Mucosa of descending colon (tissue), 3 donors: ENCODE results near the gene SUN2. TPM values are rescaled to one million over a fixed set of nuclear protein-coding genes. Genes with fewer than 3 reads are reported as not detected.

ENCODE experiments used
- ATAC-seq: fragments of 200-7000 bp; cut with Tn5 transposase; one replicate; pipeline ENCODE4 v1.9.1; 2020; ENCODE audit warnings: mild to moderate bottlenecking, moderate library complexity
- DNase-seq, 3 donors: peaks; one replicate each; pipeline ENCODE4 v3.0.0-alpha.2; 2020
- H3K36me3 ChIP-seq: fragments of 200-600 bp; one replicate; pipeline ENCODE4 v1.8.0; 2021; ENCODE audit warnings: low read depth, mild to moderate bottlenecking
- H3K4me1 ChIP-seq: fragments of 200-600 bp; one replicate; pipeline ENCODE4 v1.8.0; 2021; ENCODE audit warnings: low read depth, mild to moderate bottlenecking
- H3K4me3 ChIP-seq: fragments of 200-600 bp; one replicate; pipeline ENCODE4 v1.8.0; 2021; ENCODE audit warnings: mild to moderate bottlenecking
- H3K9me3 ChIP-seq: fragments of 200-600 bp; one replicate; pipeline ENCODE4 v1.8.0; 2021; ENCODE audit warnings: mild to moderate bottlenecking
- intact Hi-C, 2 donors: fragments of 100-400 bp; cut with DNase I in 1 of 2; cut with micrococcal nuclease in 1 of 2; formaldehyde crosslinking; loops; one replicate each; pipeline versions ENCODE4 v1.11.0 to v1.11.1; 2022; cut with DNase I, micrococcal nuclease
- total RNA-seq, 3 donors: library from RNA; stranded (reverse); fragmentation: NEBNext Ultra II Directional in 2 of 3; extraction: Animal tissue kit (Norgen Biotek cat#: 25700) in 2 of 3; gene quantifications; one replicate each; pipeline versions ENCODE4 v1.2.1 to v1.2.4, GENCODE V29; 2021 to 2023
- TF ChIP-seq, protein P1 (sequence below): fragments of 200-600 bp; IDR thresholded peaks from one replicate; pipeline ENCODE4 v1.8.0; 2022; ENCODE audit warnings: antibody characterized with exemption, mild to moderate bottlenecking
- donor health status: DM: no; HTN: no; CAD: no; lungs with moderate emphysema.
- donor health status: DM: no; HTN: no; CAD: no.
- donor health status: DM: no; HTN: yes; CAD: no.

SUN2 gene
- total RNA-seq, 3 donors from 2014 or later = 130 to 235 (median 181) TPM

DNA sequence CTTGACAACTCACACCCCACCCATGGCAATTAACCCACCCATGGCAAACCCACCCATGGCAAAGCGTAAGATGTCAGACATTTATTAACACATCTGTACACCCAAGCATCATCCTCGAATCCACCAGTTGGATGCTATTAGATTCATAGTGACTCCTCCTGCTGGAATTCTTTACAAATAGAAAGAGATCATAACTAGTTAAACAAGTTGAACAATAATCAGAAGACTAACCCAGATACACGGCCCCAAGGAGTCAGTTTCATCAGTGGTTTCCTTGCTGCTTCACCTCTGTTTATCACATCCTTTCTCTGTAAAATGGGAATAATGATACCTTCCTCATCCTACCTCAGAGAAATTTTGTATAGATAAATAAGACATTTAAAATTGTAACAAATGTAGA, 44.9 kb downstream of the SUN2 start:
- TF ChIP-seq, protein P1, sequence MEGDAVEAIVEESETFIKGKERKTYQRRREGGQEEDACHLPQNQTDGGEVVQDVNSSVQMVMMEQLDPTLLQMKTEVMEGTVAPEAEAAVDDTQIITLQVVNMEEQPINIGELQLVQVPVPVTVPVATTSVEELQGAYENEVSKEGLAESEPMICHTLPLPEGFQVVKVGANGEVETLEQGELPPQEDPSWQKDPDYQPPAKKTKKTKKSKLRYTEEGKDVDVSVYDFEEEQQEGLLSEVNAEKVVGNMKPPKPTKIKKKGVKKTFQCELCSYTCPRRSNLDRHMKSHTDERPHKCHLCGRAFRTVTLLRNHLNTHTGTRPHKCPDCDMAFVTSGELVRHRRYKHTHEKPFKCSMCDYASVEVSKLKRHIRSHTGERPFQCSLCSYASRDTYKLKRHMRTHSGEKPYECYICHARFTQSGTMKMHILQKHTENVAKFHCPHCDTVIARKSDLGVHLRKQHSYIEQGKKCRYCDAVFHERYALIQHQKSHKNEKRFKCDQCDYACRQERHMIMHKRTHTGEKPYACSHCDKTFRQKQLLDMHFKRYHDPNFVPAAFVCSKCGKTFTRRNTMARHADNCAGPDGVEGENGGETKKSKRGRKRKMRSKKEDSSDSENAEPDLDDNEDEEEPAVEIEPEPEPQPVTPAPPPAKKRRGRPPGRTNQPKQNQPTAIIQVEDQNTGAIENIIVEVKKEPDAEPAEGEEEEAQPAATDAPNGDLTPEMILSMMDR = no peak
- intact Hi-C loops = no loop called here
- DNase-seq (no peak), ATAC-seq (no peak)
- Histone ChIP-seq H3K36me3 (no peaks in the 10 kb centered on the region), H3K9me3 (no peaks in the 10 kb centered on the region), H3K4me3 (no peak overlapping the region), H3K4me1 (peaks cover 20% of the 10 kb centered on the region)

DNA sequence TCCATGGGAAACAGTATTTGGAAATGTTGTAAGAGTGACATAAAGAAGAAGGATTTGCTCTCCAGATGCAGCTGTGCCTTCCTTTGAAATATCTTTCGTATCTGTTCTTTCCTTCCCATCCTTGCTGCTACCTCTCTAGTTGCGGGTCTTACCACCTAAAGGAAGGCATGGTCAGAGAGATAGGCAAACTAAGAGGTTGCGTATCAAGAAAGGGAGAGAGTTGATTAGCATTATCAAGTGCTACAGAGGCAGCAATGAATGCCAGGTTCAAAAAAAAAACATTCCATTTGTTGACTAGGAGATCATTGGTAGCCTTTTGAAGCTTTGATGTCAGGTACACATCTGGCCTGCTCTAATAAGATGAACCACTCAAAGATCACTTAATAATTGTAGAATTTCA, 45.4 kb downstream of the SUN2 start:
- Histone ChIP-seq H3K4me1 (peaks cover 24% of the 10 kb centered on the region), H3K4me3 (no peak overlapping the region), H3K9me3 (no peaks in the 10 kb centered on the region), H3K36me3 (no peaks in the 10 kb centered on the region)
- TF ChIP-seq, protein P1 = no peak
- ATAC-seq = no peak
- intact Hi-C loops = no loop called here
- no peak for DNase-seq

DNA sequence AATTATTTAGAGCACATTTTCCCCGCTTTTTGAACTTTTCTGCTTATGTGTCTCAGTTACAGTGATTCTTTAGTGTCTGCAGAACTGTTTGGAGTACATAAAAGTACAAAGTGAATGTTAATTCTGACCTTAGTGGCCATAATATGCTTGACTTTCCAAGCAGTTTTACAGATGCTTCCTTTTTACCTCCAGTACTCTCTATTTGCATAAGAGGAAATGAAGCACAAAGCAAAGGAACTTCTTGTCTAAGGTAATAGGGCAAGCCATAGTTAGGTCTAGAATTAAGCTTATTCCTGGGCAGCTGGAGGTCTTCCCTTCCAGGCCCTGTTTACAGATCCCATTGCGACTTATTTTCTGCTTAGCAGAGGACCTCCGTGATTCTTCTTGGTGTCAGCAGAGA, 46.5 kb downstream of the SUN2 start:
- ATAC-seq (no peak), DNase-seq (no peak)
- no peaks in the 10 kb centered on the region for H3K36me3 ChIP-seq
- peaks cover 31% of the 10 kb centered on the region for H3K4me1 ChIP-seq
- intact Hi-C loops = no loop called here
- no peak overlapping the region for H3K4me3 ChIP-seq
- H3K9me3 ChIP-seq = no peaks in the 10 kb centered on the region
- TF ChIP-seq, protein P1 = no peak

DNA sequence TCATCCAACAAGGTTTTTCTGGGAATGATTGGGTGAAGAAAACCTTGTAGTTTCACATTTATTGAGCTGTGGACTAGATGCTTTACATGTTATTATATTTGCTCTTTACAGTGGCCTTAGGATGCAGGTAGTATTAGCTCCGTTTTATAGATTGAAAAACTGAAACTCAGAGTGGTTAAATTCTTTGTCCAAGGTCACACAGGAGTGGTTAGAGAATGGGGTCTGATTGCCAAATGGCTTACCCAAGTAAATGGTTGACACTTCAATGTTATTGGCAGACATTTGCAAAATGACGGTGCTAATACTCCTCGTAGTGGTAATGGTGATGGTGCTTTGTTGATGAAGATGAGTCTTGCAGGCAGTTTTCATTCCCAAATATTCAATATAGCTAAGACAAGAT, 47.8 kb downstream of the SUN2 start:
- Histone ChIP-seq H3K9me3 (no peaks in the 10 kb centered on the region), H3K4me1 (peaks cover 31% of the 10 kb centered on the region), H3K36me3 (no peaks in the 10 kb centered on the region), H3K4me3 (no peak overlapping the region)
- DNase-seq = no peak
- intact Hi-C loops = no loop called here
- ATAC-seq = no peak
- TF ChIP-seq, protein P1 = no peak

DNA sequence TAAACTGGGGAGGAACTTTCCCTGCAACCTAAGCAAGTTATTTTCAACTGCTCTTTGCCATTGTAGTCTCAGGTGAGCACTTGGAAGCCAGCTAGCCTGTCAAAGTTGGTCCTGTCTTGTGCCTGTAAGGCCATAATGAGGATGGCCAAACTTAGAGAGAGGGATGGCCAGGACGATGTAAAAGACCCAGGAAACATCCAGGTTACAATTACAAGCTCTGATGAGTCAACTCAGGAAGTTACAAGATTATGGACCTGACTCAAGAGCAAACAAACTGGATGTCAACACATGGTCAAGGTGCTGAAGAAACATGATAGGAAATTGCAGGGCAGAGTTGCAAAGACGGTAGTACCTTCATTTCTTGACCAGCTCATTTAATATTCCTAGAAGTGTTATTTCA, 48.5 kb downstream of the SUN2 start:
- ATAC-seq (peak; percentile 45), DNase-seq (no peak)
- intact Hi-C loops = no loop called here
- Histone ChIP-seq H3K9me3 (no peaks in the 10 kb centered on the region), H3K4me3 (no peak overlapping the region), H3K4me1 (peaks cover 31% of the 10 kb centered on the region), H3K36me3 (no peaks in the 10 kb centered on the region)
- TF ChIP-seq, protein P1 = no peak

DNA sequence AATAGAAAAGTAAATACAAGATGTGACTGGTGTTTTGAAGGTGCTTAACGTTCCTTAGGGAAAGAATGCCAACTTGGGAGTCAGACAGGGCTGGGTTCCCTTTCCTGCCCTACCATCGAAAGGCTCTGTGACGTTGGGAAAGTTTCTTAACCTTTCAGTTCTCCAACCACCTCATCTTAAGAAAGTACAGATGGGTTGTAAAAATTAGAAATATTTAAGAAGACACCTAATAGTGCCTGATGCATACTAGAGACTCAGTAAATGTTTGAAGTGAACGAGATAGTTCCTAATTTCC, 49.0 kb downstream of the SUN2 start:
- DNase-seq (no peak), ATAC-seq (no peak)
- no peaks in the 10 kb centered on the region for H3K36me3 ChIP-seq
- H3K9me3 ChIP-seq = no peaks in the 10 kb centered on the region
- peaks cover 31% of the 10 kb centered on the region for H3K4me1 ChIP-seq
- intact Hi-C loops = no loop called here
- TF ChIP-seq, protein P1 = no peak
- H3K4me3 ChIP-seq = peak overlapping the region; percentile 100
